Endodermal cell (in vitro differentiated cells): ENCODE measurements around the gene DNAAF1. TPM values are rescaled to one million over a fixed set of nuclear protein-coding genes. Genes with fewer than 3 reads are reported as not detected.
A peak's percentile ranks its signal among the peaks of the same experiment; 100 is the strongest.

Source experiments
- DNase-seq: peaks from one replicate; pipeline ENCODE4 v3.0.0-alpha.2; 2017
- H3K27ac ChIP-seq: 2 replicates; pipeline ENCODE4 v1.5.1; 2013; ENCODE audit warnings: mild to moderate bottlenecking, low read depth, low read length, moderate library complexity
- H3K27me3 ChIP-seq: 2 replicates; pipeline ENCODE4 v1.6.1; 2013; ENCODE audit warnings: mild to moderate bottlenecking, low read length, moderate library complexity; ENCODE audit not compliant: insufficient read depth, control insufficient read depth, poor library complexity, severe bottlenecking
- H3K36me3 ChIP-seq: 2 replicates; pipeline ENCODE4 v1.7.0; 2013; ENCODE audit warnings: mild to moderate bottlenecking, low read length, moderate library complexity; ENCODE audit not compliant: control insufficient read depth, insufficient read depth
- H3K4me1 ChIP-seq: one replicate; pipeline ENCODE4 v1.7.0; 2013; ENCODE audit warnings: low read length; ENCODE audit not compliant: control insufficient read depth, insufficient read depth
- H3K4me3 ChIP-seq: 2 replicates; pipeline ENCODE4 v1.5.1; 2013; ENCODE audit warnings: mild to moderate bottlenecking, low read length, moderate library complexity
- H3K9ac ChIP-seq: 2 replicates; pipeline ENCODE4 v1.6.1; 2013; ENCODE audit warnings: mild to moderate bottlenecking, low read length, moderate library complexity; ENCODE audit not compliant: poor library complexity, severe bottlenecking; ENCODE audit errors: extremely low read depth
- H3K9me3 ChIP-seq: 2 replicates; pipeline ENCODE4 v1.6.1; 2013; ENCODE audit warnings: mild to moderate bottlenecking, low read length, moderate library complexity; ENCODE audit not compliant: control insufficient read depth
- H3K27ac Mint-ChIP-seq: 2 replicates; pipeline ENCODE4 v1.8.0; 2020; ENCODE audit warnings: mixed read lengths
- H3K27me3 Mint-ChIP-seq: 2 replicates; pipeline ENCODE4 v1.8.0; 2021; ENCODE audit warnings: mild to moderate bottlenecking, mixed read lengths; ENCODE audit not compliant: insufficient read depth
- H3K36me3 Mint-ChIP-seq: 2 replicates; pipeline ENCODE4 v1.8.0; 2020; ENCODE audit warnings: low read depth, mixed read lengths
- H3K4me1 Mint-ChIP-seq: 2 replicates; pipeline ENCODE4 v1.8.0; 2020; ENCODE audit warnings: mixed read lengths
- H3K4me3 Mint-ChIP-seq: 2 replicates; pipeline ENCODE4 v1.8.0; 2020; ENCODE audit warnings: mild to moderate bottlenecking, moderate library complexity, mixed read lengths
- H3K9me3 Mint-ChIP-seq: 2 replicates; pipeline ENCODE4 v1.8.0; 2020; ENCODE audit warnings: mild to moderate bottlenecking, mixed read lengths
- WGBS, 2 experiments: methylation state at CpG; one replicate each; pipeline versions ENCODE4 v1.1.5 to v1.1.7; 2013; ENCODE audit warnings: missing lambda C conversion rate in 2 of 2, mixed read lengths in 1 of 2; ENCODE audit not compliant: insufficient coverage in 1 of 2, insufficient read length in 1 of 2; 5-methylcytosine and 5-hydroxymethylcytosine counted together
- total RNA-seq, 2 donors: library from RNA; stranded (reverse); fragmentation: NEBNext Ultra II Directional in 1 of 2; extraction: Animal tissue kit (Norgen Biotek cat#: 25700) in 1 of 2; gene quantifications; 2 replicates in 1 of 2; 3 replicates in 1 of 2; pipeline ENCODE4 v1.2.1, GENCODE V29; 2021
- TF ChIP-seq, protein P1 (sequence below): fragments of 200-600 bp; sonication (generic); conservative IDR thresholded peaks from 2 replicates; pipeline ENCODE4 v1.5.0; 2021; ENCODE audit warnings: antibody characterized with exemption, mild to moderate bottlenecking

The DNAAF1 gene
- total RNA-seq, 2 donors from 2014 or later, result 0.59 to 0.66 TPM

DNA sequence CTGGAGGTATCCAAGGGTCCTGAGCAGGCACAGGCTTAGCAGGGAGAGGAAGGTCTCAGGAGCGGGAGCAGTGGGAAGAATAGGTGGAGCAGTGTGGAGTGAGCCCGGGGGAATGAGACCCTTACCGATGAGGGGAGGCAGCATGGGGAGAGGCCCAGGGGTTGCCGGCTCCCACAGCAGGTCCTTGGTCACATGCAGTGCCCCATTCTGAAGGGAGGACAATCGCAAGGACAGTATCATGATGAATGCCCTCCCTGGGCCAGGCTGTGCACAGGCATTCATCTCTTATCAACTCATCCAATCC, 38.4 kb downstream of the DNAAF1 start:
- H3K4me1 Mint-ChIP-seq, result peaks cover 8% of the 10 kb centered on the region
- H3K9me3 Mint-ChIP-seq, result no peaks in the 10 kb centered on the region
- Histone ChIP-seq H3K27ac (no peak overlapping the region), H3K4me3 (no peak overlapping the region), H3K4me1 (no peaks in the 10 kb centered on the region), H3K9me3 (no peaks in the 10 kb centered on the region), H3K27me3 (no peaks in the 10 kb centered on the region), H3K36me3 (peaks cover 34% of the 10 kb centered on the region), H3K9ac (no peak overlapping the region)
- no peaks in the 10 kb centered on the region for H3K27me3 Mint-ChIP-seq
- H3K4me3 Mint-ChIP-seq, result no peak overlapping the region
- no peak overlapping the region for H3K27ac Mint-ChIP-seq
- TF ChIP-seq, protein P1, sequence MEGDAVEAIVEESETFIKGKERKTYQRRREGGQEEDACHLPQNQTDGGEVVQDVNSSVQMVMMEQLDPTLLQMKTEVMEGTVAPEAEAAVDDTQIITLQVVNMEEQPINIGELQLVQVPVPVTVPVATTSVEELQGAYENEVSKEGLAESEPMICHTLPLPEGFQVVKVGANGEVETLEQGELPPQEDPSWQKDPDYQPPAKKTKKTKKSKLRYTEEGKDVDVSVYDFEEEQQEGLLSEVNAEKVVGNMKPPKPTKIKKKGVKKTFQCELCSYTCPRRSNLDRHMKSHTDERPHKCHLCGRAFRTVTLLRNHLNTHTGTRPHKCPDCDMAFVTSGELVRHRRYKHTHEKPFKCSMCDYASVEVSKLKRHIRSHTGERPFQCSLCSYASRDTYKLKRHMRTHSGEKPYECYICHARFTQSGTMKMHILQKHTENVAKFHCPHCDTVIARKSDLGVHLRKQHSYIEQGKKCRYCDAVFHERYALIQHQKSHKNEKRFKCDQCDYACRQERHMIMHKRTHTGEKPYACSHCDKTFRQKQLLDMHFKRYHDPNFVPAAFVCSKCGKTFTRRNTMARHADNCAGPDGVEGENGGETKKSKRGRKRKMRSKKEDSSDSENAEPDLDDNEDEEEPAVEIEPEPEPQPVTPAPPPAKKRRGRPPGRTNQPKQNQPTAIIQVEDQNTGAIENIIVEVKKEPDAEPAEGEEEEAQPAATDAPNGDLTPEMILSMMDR, result no peak
- DNase-seq, result no peak
- peaks cover 35% of the 10 kb centered on the region for H3K36me3 Mint-ChIP-seq
- 92 to 93% methylated on average over 4 to 5 of the region's 5 CpGs for WGBS, 2 experiments

- Histone ChIP-seq H3K9me3 (no peaks in the 10 kb centered on the region), H3K4me3 (no peak overlapping the region), H3K4me1 (no peaks in the 10 kb centered on the region), H3K9ac (no peak overlapping the region), H3K27ac (no peak overlapping the region), H3K27me3 (no peaks in the 10 kb centered on the region), H3K36me3 (peaks cover 32% of the 10 kb centered on the region)
- DNase-seq, result no peak
- TF ChIP-seq, protein P1, result peak; percentile 35
- peaks cover 33% of the 10 kb centered on the region for H3K36me3 Mint-ChIP-seq
- H3K27me3 Mint-ChIP-seq, result no peaks in the 10 kb centered on the region
- no peak overlapping the region for H3K27ac Mint-ChIP-seq
- peaks cover 8% of the 10 kb centered on the region for H3K4me1 Mint-ChIP-seq
- no peaks in the 10 kb centered on the region for H3K9me3 Mint-ChIP-seq
- 91% methylated on average over 10 to 11 of the region's 11 CpGs for WGBS, 2 experiments
- no peak overlapping the region for H3K4me3 Mint-ChIP-seq
Measured at GRCh38 chr16:84183911-84184591, 38.9 kb downstream of the DNAAF1 start.

DNA sequence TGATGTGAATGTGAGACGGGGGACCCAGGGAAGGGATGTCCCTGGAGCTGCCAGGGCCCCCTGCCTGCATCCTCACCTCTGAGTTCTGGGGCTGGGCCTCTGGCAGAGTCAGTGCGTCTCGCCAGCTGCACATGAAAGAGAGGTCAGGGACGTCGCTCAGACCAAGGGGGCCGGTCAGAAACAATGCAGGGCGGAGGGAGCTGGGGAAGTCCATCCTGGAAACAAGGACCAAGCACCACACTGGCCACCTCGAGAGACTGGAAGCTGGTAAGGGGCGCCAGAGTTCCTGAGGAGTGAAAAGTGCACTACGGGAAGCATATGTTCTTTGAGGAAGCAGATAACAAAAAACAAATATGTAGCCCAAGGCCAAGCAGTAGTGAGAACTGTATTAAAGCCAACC, 39.7 kb downstream of the DNAAF1 start:
- Histone ChIP-seq H3K4me1 (no peaks in the 10 kb centered on the region), H3K9me3 (no peaks in the 10 kb centered on the region), H3K27ac (no peak overlapping the region), H3K36me3 (peaks cover 32% of the 10 kb centered on the region), H3K27me3 (no peaks in the 10 kb centered on the region), H3K9ac (no peak overlapping the region), H3K4me3 (no peak overlapping the region)
- peaks cover 33% of the 10 kb centered on the region for H3K36me3 Mint-ChIP-seq
- no peak for DNase-seq
- peak overlapping the region; percentile 94 for H3K4me3 Mint-ChIP-seq
- H3K27ac Mint-ChIP-seq, result no peak overlapping the region
- H3K4me1 Mint-ChIP-seq, result peaks cover 8% of the 10 kb centered on the region
- TF ChIP-seq, protein P1, result no peak
- H3K27me3 Mint-ChIP-seq, result no peaks in the 10 kb centered on the region
- H3K9me3 Mint-ChIP-seq, result no peaks in the 10 kb centered on the region
- WGBS, 2 experiments, result 94 to 98% methylated on average over 9 to 10 of the region's 10 CpGs
